ENCODE results near the gene GALNT12.

Gene GALNT12

GRCh38 chr9:98834386-98834785 is 26.9 kb downstream of the GALNT12 start:
- DNase-seq, result no peak

GRCh38 chr9:98836206-98836605 is 28.7 kb downstream of the GALNT12 start:
- no peak for DNase-seq

- no peak for DNase-seq
Observed at GRCh38 chr9:98837516-98837915, 30.0 kb downstream of the GALNT12 start.

GRCh38 chr9:98838155-98838867 is 30.8 kb downstream of the GALNT12 start:
- no peak for DNase-seq

- DNase-seq, result no peak
Observed at GRCh38 chr9:98838868-98839565, 31.5 kb downstream of the GALNT12 start.

GRCh38 chr9:98839724-98840123 is 32.3 kb downstream of the GALNT12 start:
- DNase-seq, result no peak

- DNase-seq, result no peak
Observed at GRCh38 chr9:98842510-98842909, 35.0 kb downstream of the GALNT12 start.

- DNase-seq, result no peak
Observed at GRCh38 chr9:98846081-98846480, 38.6 kb downstream of the GALNT12 start.

GRCh38 chr9:98846879-98847278 is 39.4 kb downstream of the GALNT12 start:
- DNase-seq, result no peak

- DNase-seq, result peak; percentile 23
Observed at GRCh38 chr9:98848450-98849149, 41.1 kb downstream of the GALNT12 start.

GRCh38 chr9:98849563-98849962 is 42.1 kb downstream of the GALNT12 start:
- no peak for DNase-seq

GRCh38 chr9:98850851-98851729 is 43.6 kb downstream of the GALNT12 start:
- no peak for DNase-seq

- no peak for DNase-seq
Observed at GRCh38 chr9:98851730-98852459, 44.4 kb downstream of the GALNT12 start.

- DNase-seq, result no peak
Observed at GRCh38 chr9:98852460-98852734, 44.9 kb downstream of the GALNT12 start.

- no peak for DNase-seq
Observed at GRCh38 chr9:98852961-98853360, 45.5 kb downstream of the GALNT12 start.

- no peak for DNase-seq
Observed at GRCh38 chr9:98854266-98854665, 46.8 kb downstream of the GALNT12 start.

GRCh38 chr9:98855592-98855991 is 48.1 kb downstream of the GALNT12 start:
- DNase-seq, result no peak

GRCh38 chr9:98856982-98857381 is 49.5 kb downstream of the GALNT12 start:
- DNase-seq, result no peak

GRCh38 chr9:98859941-98860340 is 52.5 kb downstream of the GALNT12 start:
- no peak for DNase-seq

GRCh38 chr9:98860871-98861293 is 53.4 kb downstream of the GALNT12 start:
- no peak for DNase-seq

GRCh38 chr9:98861781-98862504 is 54.5 kb downstream of the GALNT12 start:
- DNase-seq, result peak; percentile 47

GRCh38 chr9:98862936-98863335 is 55.5 kb downstream of the GALNT12 start:
- DNase-seq, result no peak

Measured in GF-D8 (cell line).